ENCODE data around the gene PIGC.

- TF ChIP-seq CTCF (IDR thresholded peaks at IDR 0.05) (no peak), EP300 (IDR thresholded peaks at IDR 0.05) (no peak), POLR2A (IDR thresholded peaks at IDR 0.05) (no peak), POLR2AphosphoS5 (IDR thresholded peaks at IDR 0.05) (no peak)
These were observed 46.2 kb downstream of the PIGC start for GRCh38 chr1:172397633-172398032.
